Measurements from ENCODE around the gene GOLGA2. TPM values are rescaled to one million over a fixed set of nuclear protein-coding genes. Genes with fewer than 3 reads are reported as not detected.
A peak's percentile ranks its signal among the peaks of the same experiment; 100 is the strongest.

The GOLGA2 gene
- total RNA-seq, 2 donors from 2014 or later = 88.6 to 92.2 TPM

GRCh38 chr9:128322404-128323211, 46.8 kb upstream of the GOLGA2 start, which contains the start of the genes COQ4 and TRUB2:
TSS of gene COQ4 (plus strand) at chr9:128322839. CDS start at chr9:128322859, 20 bp downstream.
TSS of gene TRUB2 (minus strand) at chr9:128322447. CDS start at chr9:128322408, 39 bp downstream.
- Histone ChIP-seq H3K27me3 (no peaks in the 10 kb centered on the region), H3K4me1 (peaks cover 6% of the 10 kb centered on the region), H3K9me3 (no peaks in the 10 kb centered on the region), H3K36me3 (peaks cover 11% of the 10 kb centered on the region), H3K9ac (ENCODE audit: low read depth in 2 of 2, low read length in 2 of 2) (peak within 1 kb of the TSS; percentile 71 to 73), H3K27ac (peak within 1 kb of the TSS; percentile 85), H3K4me3 (peak within 1 kb of the TSS; percentile 95)
- intact Hi-C loops (cut with DNase I) = no loop called here
- DNase-seq = peak; percentile 95
- TF ChIP-seq CTCF (IDR thresholded peaks at IDR 0.05) = no peak

- TF ChIP-seq CTCF (IDR thresholded peaks at IDR 0.05) = no peak
- Histone ChIP-seq H3K27ac (peak overlapping the region; percentile 85), H3K4me3 (peak overlapping the region; percentile 95), H3K9ac (ENCODE audit: low read depth in 2 of 2, low read length in 2 of 2) (peak overlapping the region; percentile 49 to 73), H3K27me3 (no peaks in the 10 kb centered on the region), H3K4me1 (peaks cover 6% of the 10 kb centered on the region), H3K36me3 (peaks cover 11% of the 10 kb centered on the region), H3K9me3 (no peaks in the 10 kb centered on the region)
- no peak for DNase-seq
- intact Hi-C loops (cut with DNase I) = no loop called here
These were observed 46.1 kb upstream of the GOLGA2 start for GRCh38 chr9:128321879-128322403.

- Histone ChIP-seq H3K4me3 (peak overlapping the region; percentile 95), H3K27ac (no peak overlapping the region), H3K36me3 (peaks cover 11% of the 10 kb centered on the region), H3K4me1 (peaks cover 6% of the 10 kb centered on the region), H3K9ac (ENCODE audit: low read depth in 2 of 2, low read length in 2 of 2) (peak overlapping the region in 1 of 2 donors; percentile 73), H3K27me3 (no peaks in the 10 kb centered on the region), H3K9me3 (no peaks in the 10 kb centered on the region)
- no peak for TF ChIP-seq CTCF (IDR thresholded peaks at IDR 0.05)
- intact Hi-C loops (cut with DNase I) = no loop called here
- no peak for DNase-seq
These were observed 45.5 kb upstream of the GOLGA2 start for GRCh38 chr9:128321343-128321742.

- Histone ChIP-seq H3K9me3 (no peaks in the 10 kb centered on the region), H3K4me1 (no peaks in the 10 kb centered on the region), H3K36me3 (no peaks in the 10 kb centered on the region), H3K27me3 (no peaks in the 10 kb centered on the region), H3K27ac (no peak overlapping the region), H3K9ac (ENCODE audit: low read depth in 2 of 2, low read length in 2 of 2) (no peak overlapping the region), H3K4me3 (no peak overlapping the region)
- intact Hi-C loops (cut with DNase I) = no loop called here
- no peak for DNase-seq
- TF ChIP-seq CTCF (IDR thresholded peaks at IDR 0.05) = no peak
These were observed 41.8 kb upstream of the GOLGA2 start for GRCh38 chr9:128317629-128318028.

GRCh38 chr9:128316421-128316820, 40.6 kb upstream of the GOLGA2 start:
- H3K4me1 ChIP-seq = no peaks in the 10 kb centered on the region
- H3K36me3 ChIP-seq = no peaks in the 10 kb centered on the region
- no peaks in the 10 kb centered on the region for H3K9me3 ChIP-seq
- intact Hi-C loops (cut with DNase I) = no loop called here
- H3K27ac ChIP-seq = no peak overlapping the region
- no peak for TF ChIP-seq CTCF (IDR thresholded peaks at IDR 0.05)
- no peak overlapping the region for H3K4me3 ChIP-seq
- no peak overlapping the region for H3K9ac ChIP-seq (ENCODE audit: low read depth in 2 of 2, low read length in 2 of 2)
- H3K27me3 ChIP-seq = no peaks in the 10 kb centered on the region
- DNase-seq = no peak
